GM20431 (cell line): ENCODE data around the gene PHACTR4.
"Not testable (repeated sequence)": the region's sequence is repeated elsewhere in the genome, so short reads cannot be mapped to it uniquely, and the experiment has no call there.

Experiments used
- in situ Hi-C: fragments of 300-500 bp; cut with MseI, MboI; formaldehyde crosslinking; loops from one replicate; pipeline ENCODE4 v1.15.0; 2020; ENCODE audit warnings: low sequenced_read_pairs; ENCODE audit not compliant: unreplicated experiment

Gene PHACTR4

DNA sequence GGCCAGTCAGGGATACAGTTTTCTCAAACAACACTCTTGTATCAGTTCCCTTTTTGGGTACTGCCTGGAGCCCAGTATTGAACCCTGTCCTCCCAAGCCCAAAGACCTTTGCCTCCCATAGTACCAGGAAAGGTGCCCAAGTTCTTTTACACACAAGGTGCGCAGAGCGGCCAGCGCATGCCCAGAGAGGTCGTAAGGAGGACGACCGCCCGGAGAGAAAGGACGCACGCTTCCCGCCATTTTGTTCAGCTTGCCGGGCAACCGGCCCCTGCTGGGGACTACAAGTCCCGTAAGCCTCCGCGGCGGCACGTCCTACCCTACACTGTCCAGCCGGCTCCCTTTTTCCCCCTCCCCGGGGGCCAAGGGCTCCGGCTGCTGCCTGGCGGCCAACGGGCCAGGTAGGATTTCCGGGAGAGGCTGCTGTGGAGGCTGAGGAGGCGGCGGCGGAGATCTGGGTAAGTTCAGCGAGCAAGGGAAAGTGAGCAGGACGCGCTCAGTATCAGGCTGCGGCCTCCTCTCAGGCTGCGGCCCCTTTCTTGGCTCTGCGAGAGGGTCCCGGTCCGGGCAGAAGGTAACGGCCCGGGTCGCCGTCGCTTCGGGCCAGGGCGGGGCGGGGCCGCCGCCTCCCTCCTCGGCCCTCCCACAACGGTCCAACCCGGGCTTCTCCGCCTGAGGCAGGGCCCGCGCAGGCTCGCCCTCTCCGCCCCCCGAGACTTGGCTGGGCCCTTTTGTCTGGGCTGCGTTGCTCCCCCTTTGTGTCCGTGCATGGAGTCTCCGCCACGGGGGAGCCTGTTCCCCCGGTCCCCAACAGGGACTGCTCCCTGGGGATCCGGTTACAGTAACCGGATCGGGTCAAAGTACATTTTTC, at the start of gene PHACTR4:
TSS of gene PHACTR4 (plus strand) at position 370 of the 868 bp plus-strand sequence. CDS start 37,708 bp downstream, outside the sequence.
- in situ Hi-C loops = no loop called here

DNA sequence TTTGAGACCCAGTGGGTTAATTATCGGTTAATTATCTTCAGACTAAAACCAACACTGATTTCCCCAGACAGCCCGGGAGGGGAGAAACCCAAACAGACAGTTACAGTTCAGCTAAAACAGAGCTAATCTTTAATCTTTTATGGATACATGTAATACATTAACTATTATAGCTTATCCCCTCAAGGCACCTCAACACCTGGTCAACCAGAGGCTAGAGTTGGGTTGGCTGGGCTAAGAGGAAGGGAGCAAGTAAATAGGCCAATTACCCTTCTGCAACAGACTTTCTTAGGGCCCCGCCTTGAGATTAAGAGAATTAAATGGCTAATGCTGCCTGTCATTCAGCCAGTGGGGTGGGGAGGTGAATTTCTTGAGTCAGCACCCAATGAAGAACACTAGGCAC, 47.3 kb upstream of the PHACTR4 start:
- in situ Hi-C loops = no loop called here

DNA sequence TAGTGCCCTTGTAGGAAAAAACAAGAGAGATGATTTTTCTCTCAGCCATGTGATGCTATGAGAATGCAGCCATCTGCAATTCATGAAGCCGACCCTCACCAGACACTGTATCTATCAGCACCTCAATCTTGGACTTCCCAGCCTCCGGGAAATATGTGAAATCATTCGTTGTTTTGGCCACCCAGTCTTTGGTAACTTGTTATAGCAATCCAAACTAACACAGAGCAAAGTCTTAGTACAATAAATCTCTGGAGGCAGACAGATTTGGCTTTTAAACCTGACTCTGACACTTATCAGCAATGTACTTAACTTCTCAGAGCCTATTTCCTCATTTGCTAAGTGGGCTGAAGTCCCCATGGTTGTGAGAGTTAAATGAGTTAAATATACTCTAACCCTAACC, 45.8 kb upstream of the PHACTR4 start:
- in situ Hi-C loops = no loop called here

DNA sequence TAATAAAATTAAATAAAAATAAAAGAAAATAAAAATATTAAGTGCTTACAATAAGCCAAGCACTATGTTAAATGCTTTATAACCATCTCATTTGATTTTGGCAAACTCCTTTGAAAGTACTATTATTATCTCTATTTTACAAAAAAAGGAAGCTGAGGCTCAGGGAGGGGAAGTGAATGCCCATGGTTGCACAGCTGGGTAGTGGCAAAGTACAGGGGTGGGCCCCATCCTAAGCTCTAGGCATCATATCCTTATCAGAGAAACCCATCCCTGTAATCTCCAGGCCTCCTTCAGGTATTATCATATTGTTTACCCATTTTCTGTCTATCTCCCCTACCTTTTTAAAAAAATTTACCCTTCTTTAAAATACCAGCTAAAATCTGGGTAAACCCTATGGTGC, 43.0 kb upstream of the PHACTR4 start:
- in situ Hi-C loops = no loop called here

DNA sequence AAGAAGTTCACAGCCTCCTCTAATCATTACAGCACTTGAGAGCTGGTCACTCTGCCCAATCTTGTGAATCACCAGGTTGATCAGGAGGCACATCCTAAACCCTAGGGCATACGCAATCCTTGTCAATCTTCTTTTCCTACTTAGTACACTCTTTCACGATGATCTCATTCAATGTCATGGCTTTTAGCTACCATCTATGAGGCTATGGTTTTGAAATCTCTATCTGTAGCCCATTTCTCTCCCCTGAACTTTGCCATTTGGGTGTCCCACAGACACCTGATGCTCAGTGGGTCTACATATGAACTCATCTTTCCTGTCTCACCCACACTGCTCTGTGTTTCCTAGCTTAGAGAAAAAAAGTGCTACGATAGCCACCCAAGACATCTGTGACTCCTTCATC, 42.6 kb upstream of the PHACTR4 start:
- in situ Hi-C loops = no loop called here

DNA sequence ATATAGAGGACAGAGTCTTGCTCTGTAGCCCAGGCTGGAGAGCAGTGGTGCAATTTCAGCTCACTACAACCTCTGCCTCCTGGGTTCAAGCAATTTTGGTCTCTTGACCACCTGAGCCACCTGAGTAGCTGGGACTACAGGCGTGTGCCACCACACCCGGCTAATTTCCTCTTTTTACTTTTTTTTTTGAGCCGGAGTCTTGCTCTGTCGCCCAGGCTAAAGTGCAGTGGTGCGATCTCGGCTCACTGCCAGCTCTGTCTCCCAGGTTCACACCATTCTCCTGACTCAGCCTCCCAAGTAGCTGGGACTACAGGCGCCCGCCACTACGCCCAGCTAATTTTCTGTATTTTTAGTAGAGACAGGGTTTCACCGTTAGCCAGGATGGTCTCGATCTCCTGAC, 42.1 kb upstream of the PHACTR4 start:
- in situ Hi-C loops = not testable (repeated sequence)

DNA sequence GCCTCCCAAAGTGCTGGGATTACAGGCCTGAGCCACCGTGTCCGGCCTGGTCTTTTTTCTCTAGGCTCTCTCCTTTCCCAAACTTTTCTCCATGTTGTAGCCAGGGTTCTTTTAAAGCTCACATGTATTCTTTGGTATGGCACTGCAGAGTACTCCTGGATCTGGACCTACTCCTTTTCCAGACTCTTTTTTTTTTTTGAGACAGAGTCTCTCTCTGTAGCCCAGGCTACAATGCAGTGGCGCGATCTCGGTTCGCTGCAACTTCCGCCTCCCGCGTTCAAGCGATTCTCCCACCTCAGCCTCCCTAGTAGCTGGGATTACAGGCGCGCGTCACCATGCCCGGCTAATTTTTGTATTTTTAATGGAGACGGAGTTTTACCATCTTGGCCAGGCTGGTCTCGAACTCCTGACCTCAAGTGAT, 41.3 kb upstream of the PHACTR4 start:
- in situ Hi-C loops = no loop called here

DNA sequence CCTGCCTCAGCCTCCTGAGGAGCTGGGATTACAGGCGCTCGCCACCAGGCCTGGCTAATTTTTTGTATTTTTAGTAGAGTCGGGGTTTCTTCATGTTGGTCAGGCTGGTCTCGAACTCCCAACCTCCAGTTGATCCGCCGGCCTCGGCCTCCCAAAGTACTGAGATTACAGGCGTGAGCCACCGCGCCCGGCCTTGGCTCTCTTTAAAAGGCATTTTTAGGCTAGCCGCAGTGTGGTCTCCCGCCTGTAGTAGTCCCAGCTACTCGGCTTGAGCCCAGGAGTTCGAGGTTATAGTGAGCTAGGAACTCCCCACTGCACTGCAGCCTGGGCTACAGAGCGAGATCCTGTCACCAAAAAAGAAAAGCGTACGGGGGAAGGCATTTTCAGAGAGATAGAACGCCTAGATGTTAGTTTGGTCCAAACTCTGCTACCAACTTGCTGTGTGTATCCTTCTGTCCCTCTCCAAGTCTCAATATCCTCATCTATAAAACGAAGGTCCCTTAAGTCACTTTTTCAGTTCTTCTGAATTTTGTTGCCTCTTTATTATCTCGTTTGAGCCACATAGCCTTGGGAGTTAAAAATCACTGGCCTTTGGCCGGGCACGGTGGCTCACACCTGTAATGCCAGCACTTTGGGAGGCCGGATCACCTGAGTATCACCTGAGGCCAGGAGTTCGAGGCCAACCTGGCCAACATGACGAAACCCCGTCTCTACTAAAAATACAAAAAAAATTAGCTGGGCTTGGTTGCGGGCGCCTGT, 40.0 kb upstream of the PHACTR4 start:
- in situ Hi-C loops = no loop called here

DNA sequence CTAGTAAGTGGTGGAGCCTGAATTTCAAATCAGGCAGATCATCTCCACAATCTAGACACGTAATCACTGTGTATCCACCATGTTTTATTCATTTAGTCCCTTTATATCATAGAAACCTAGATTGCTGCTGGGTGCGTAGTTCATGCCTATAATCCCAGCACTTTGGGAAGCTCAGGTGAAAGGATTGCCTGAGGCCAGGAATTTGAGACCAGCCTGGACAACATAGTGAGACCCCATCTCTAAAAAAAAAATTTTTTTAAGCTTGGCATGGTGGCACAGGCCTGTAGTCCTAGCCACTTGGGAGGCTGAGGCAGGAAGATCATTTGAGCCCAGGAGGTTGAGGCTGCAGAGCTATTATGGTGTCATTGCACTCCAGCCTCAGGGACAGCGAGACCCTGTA, 30.6 kb upstream of the PHACTR4 start:
- in situ Hi-C loops = no loop called here

DNA sequence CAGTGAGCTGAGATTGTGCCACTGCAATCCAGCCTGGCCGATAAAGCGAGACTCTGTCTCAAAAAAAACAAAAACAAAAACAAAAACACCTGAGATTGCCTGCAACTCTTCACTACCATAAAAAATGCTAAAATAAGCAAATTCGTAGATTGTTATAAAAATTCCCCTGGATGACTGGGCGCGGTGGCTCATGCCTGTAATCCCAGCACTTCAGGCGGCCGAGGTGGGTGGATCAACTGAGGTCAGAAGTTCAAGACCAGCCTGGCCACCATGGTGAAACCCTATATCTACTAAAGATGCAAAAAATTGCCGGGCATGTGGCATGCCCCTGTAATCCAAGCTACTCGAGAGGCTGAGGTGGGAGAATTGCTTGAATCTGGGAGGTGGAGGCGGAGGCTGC, 30.0 kb upstream of the PHACTR4 start:
- in situ Hi-C loops = no loop called here

DNA sequence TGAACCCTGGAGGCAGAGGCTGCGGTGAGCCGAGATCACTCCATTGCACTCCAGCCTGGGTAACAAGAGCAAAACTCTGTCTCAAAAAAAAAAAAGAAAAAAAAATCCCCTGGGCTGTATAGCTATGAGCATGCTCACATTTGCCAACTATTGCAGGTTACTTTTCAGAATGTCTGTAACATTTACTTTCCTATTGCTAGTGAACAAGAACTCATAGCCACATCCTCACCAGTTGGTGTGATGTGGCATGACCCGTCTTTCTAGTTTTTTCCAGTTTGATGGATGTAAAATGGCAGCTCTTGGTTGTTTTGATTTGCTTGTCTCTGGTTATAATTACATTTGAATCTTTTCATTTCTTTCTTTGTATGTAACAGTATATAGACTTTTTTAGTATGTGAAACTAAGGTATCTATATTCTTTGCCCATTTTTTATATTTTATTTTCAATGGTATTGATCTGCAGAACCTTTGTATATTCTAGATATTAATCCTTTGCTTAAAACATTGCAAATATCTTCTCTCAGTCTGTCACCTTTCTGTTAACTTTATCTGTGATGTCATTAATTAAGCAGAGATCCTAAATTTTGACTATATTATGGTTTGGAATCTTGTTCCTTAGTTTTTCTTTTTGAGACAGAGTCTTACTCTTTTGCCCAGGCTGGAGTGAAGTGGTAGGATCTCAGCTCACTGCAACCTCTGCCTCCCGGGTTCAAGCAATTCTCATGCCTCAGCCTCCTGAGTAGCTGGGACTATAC, 29.1 kb upstream of the PHACTR4 start:
- in situ Hi-C loops = no loop called here

DNA sequence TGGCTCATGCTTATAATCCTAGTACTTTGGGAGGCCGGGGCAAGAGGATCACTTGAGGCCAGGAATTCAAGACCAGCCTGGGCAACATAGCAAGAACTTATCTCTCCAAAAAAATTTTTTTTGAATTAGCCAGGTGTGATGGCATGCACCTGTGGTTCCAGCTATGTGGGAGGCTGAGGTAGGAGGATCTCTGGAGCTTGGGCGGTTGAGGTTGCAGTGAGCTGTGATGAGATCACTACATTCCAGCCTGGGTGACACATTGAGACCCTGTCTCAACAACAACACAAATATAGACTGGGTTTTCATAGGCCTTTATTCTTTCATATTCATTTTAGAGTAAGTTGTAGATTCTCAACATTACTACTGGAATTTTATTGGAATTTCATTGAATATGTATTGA, 27.9 kb upstream of the PHACTR4 start:
- in situ Hi-C loops = no loop called here

DNA sequence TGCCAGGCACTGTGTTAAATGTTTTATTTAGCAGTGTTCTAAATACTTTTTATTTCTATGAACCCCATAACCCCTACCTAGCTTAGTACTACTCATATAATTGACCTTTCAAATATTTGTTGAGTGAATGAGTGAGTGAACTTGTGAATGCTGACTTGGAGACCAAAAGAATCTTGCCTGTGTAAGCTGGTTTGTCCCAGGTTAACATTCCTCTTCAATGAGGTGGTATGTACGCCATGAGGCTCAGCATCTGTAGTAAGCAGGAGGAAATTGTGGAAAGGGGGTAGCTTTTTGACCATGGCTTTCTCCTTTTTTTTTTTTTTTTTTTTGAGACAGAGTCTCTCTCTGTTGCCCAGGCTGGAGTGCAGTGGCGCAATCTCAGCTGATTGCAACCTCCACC, 26.1 kb upstream of the PHACTR4 start:
- in situ Hi-C loops = no loop called here

DNA sequence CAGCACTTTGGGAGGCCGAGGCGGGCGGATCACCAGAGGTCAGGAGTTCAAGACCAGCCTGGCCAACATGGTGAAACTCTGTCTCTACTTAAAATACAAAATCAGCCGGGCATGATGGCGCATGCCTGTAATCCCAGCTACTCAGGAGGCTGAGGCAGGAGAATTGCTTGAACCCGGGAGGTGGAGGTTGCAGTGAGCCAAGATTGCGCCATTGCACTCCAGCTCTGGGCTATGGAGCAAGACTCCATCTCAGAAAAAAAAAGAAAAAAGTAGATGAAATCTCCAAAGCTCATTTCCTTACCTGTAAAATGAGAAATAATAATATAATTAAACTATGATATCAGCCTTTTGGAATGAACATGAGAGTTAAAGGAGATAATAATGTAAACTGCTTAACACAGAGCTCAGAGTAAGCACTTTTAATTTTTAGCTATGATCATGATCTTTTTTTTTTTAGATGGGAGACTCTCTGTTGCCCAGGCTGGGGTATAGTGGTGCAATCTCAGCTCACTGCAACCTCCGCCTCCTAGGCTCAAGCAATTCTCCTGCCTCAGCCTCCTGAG, 16.2 kb upstream of the PHACTR4 start:
- in situ Hi-C loops = not testable (repeated sequence)

DNA sequence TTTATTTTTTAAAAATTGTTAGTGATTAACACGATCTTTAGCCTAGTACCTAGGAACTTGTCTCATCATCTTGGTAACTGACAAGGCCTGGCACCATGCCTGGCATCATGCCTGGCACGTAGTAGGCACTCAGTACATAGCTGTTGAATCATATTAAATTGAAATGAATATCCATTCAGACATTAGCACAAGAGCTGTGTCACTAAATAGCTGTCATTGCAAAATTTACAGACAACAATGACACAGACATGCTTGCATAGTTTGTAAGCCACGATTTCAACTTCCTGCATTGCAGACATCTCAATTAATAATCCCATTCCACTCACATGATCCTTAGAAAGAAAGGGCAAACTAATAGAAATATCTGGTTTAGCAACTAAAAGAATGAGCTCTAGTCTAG, 15.4 kb upstream of the PHACTR4 start:
- in situ Hi-C loops = no loop called here

DNA sequence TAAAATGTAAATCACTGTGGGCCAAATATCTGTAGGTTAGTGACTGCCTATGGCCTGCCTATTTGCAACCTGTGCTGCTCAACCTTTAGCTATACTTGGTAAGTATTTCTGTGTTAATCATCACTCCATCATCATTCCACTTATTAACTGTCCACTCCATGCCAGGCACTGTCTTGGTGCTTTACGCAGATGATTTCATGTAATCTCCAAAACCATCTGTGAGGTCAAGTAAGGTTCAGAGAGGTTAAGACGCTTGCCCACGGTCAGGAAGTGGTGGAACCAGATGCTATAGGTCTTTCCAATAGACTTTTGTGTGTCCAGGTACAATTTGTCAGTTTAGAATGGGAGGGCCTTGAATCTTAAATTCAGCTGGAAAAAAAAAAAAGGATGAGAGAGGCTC, 10.8 kb upstream of the PHACTR4 start:
- in situ Hi-C loops = no loop called here

DNA sequence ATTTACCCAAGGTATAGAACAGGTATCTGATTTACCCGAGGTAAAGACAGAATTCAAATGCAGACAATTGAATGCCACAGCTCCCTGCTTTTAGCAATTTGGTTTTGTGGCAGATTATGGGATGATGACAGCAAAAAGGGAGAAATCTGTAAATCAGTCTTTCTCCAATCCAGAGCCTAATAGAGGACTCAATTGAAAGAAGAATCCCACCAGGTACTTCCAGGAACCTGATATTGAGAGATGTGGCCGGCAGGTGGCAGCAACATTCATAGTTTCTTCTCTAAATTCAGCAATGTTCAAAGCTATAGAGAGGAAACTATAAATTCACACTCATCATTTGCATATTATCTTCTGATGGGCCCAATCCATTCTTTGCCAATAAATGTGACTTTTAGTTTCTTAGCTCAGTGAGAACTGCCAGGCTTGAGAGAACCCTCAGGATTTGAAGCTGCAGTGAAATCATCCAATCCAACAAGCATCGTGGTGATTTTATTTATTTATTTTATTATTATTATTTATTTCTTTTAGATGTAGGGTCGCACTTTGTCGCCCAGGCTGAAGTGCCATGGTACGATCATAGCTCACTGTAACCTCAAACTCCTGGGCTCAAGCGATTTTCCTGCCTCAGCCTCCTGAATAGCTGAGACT, 9.8 kb upstream of the PHACTR4 start:
- in situ Hi-C loops = no loop called here

DNA sequence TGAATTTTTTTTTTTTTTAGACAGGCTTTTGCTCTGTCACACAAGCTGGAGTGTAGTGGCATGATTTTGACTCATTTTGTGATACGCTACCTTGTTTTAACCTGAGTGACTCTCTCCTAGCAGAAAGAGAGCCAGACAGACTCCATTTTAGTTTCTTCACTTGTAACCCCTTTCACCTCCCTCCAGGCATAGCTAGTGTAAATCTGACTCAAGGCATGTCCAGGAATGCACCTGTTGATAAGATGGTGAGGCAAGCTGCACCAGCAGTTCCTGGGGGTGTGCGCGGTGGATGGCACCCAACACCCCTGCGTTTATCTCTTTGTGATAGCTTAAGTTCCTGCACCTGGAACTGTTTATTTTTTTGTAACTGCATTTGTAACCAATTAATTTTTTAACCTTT, 4.7 kb upstream of the PHACTR4 start:
- in situ Hi-C loops = no loop called here

DNA sequence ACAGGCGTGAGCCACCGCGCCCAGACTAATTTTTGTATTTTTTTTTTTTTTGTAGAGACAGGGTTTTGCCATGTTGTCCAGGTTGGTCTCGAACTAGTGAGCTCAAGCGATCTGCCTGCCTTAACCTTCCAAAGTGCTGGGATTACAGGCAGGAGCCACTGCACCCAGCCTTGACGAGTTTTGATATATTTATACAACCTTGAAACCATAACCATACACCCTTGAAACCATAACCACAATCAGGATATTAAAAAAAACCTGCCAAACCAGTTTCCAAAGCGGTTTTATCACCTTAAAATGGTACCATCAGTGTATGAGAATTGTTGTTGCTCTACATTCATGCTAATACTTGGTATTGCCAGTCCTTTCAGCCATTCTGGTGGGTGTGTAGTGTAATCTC, 3.7 kb upstream of the PHACTR4 start:
- in situ Hi-C loops = no loop called here

DNA sequence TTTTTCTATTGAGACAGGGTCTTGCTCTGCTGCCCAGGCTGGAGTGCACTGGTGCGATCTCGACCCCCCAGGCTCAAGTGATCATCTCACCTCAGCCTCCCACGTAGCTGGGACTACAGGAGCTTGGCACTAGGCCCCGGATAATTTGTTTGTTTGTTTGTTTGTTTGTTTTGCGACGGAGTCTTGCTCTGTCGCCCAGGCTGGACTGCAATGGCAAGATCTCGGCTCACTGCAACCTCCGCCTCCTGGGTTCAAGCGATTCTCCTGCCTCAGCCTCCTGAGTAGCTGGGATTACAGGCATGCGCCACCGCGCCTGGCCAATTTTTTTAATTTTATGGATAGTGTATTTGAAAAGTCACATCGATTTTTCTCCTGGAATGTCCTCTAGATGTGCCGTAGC, 932 bp upstream of the PHACTR4 start:
- in situ Hi-C loops = not testable (repeated sequence)
